Measurements from ENCODE around the gene TTC13. TPM values are rescaled to one million over a fixed set of nuclear protein-coding genes. Genes with fewer than 3 reads are reported as not detected.

The TTC13 gene
- total and polyA plus RNA-seq, 2 donors: 18.7 to 32.9 TPM

DNA sequence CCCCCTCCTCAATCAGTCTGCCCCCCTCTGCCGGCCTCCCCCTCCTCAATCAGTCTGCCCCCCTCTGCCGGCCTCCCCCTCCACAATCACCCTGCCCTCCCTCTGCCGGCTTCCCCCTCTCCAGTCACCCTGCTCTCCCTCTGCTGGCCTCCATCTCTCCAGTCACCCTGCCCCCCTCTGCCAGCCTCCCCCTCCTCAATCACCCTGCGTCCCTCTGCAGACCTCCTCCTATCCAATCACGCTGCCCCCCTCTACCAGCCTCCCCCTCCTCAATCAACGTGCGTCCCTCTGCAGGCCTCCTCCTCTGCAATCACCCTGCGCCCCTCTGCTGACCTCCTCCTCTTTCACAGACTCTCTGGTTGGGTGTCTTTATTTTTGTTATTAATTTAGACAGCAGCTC, 98.9 kb downstream of the TTC13 start:
- Histone ChIP-seq H3K4me3 (ENCODE audit: low read length in 2 of 2) (no peak overlapping the region), H3K36me3 (ENCODE audit: control insufficient read depth in 2 of 2, insufficient read depth in 2 of 2, low read length in 1 of 2) (no peaks in the 10 kb centered on the region), H3K4me1 (ENCODE audit: control insufficient read depth in 2 of 2, insufficient read depth in 2 of 2, low read length in 2 of 2) (no peaks in the 10 kb centered on the region), H3K27ac (ENCODE audit: low read depth in 1 of 2, low read length in 1 of 2) (no peak overlapping the region), H3K27me3 (ENCODE audit: control insufficient read depth in 2 of 2, insufficient read depth in 1 of 2, low read length in 1 of 2) (peaks cover 5 to 46% of the 10 kb centered on the region in 2 donors), H3K9me3 (ENCODE audit: control insufficient read depth in 2 of 2, insufficient read depth in 1 of 2, low read length in 1 of 2) (no peaks in the 10 kb centered on the region)
- 32% methylated on average over 8 of the region's 8 CpGs for WGBS
- DNase-seq (ENCODE audit: low read depth in 6 of 9, low spot score in 9 of 9): no peak

DNA sequence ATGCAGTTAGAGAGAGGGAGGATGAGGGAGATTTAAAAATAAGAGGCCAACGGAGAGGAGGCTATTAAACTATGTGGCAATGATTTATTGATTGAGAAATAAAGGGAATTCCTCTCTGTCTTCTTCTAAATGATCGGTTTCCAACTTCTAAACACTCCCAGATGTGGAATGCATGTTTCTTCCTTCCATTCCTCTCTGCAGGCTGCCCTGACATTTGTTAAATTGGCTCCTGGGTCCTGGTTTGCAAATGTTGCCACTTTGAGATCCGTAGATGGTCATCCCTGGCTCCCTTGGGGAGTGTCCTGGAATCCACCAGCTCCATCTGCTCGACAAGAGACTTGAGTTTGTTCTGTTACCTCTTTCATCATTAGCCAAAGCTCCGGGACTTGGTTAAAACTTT, 100.1 kb downstream of the TTC13 start:
- DNase-seq (ENCODE audit: low read depth in 6 of 9, low spot score in 9 of 9): no peak
- Histone ChIP-seq H3K27me3 (ENCODE audit: control insufficient read depth in 2 of 2, insufficient read depth in 1 of 2, low read length in 1 of 2) (peaks cover 5 to 46% of the 10 kb centered on the region in 2 donors), H3K36me3 (ENCODE audit: control insufficient read depth in 2 of 2, insufficient read depth in 2 of 2, low read length in 1 of 2) (no peaks in the 10 kb centered on the region), H3K27ac (ENCODE audit: low read depth in 1 of 2, low read length in 1 of 2) (no peak overlapping the region), H3K4me3 (ENCODE audit: low read length in 2 of 2) (no peak overlapping the region), H3K9me3 (ENCODE audit: control insufficient read depth in 2 of 2, insufficient read depth in 1 of 2, low read length in 1 of 2) (no peaks in the 10 kb centered on the region), H3K4me1 (ENCODE audit: control insufficient read depth in 2 of 2, insufficient read depth in 2 of 2, low read length in 2 of 2) (no peaks in the 10 kb centered on the region)
- WGBS: 70% methylated on average over 5 of the region's 5 CpGs

DNA sequence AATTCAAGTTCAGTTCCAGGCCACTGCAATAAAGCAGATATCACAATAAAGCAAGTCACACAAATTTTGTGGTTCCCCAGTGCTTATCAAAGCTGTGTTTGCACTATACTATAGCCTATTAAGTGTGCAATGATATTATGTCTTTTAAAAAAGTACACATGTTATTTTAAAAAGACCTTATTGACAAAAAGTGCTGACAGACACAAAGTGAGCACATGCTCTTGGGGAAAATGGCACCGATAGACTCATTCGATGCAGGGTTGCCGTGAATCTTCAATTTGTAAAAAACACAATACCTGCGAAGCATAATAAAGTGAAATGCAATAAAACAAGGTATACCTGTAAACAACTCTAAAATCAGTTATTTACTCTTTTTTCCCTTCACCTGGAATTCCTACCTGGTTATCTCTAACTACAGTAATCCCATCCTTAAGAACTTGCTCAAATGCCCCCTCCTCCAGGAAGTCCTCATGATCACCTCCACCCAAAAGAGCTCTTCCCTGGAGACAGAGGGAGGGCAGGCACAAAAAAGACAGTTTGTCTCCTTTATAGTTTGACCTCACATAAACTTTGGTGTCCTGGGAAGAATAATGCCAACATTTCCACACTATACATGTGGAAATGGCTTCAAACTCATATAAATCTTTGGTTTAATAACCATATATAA, 100.6 kb downstream of the TTC13 start:
- 97% methylated on average over 4 of the region's 4 CpGs for WGBS
- Histone ChIP-seq H3K4me3 (ENCODE audit: low read length in 2 of 2) (no peak overlapping the region), H3K4me1 (ENCODE audit: control insufficient read depth in 2 of 2, insufficient read depth in 2 of 2, low read length in 2 of 2) (no peaks in the 10 kb centered on the region), H3K27me3 (ENCODE audit: control insufficient read depth in 2 of 2, insufficient read depth in 1 of 2, low read length in 1 of 2) (peaks cover 5 to 46% of the 10 kb centered on the region in 2 donors), H3K27ac (ENCODE audit: low read depth in 1 of 2, low read length in 1 of 2) (no peak overlapping the region), H3K9me3 (ENCODE audit: control insufficient read depth in 2 of 2, insufficient read depth in 1 of 2, low read length in 1 of 2) (no peaks in the 10 kb centered on the region), H3K36me3 (ENCODE audit: control insufficient read depth in 2 of 2, insufficient read depth in 2 of 2, low read length in 1 of 2) (no peaks in the 10 kb centered on the region)
- DNase-seq (ENCODE audit: low read depth in 6 of 9, low spot score in 9 of 9): no peak

DNA sequence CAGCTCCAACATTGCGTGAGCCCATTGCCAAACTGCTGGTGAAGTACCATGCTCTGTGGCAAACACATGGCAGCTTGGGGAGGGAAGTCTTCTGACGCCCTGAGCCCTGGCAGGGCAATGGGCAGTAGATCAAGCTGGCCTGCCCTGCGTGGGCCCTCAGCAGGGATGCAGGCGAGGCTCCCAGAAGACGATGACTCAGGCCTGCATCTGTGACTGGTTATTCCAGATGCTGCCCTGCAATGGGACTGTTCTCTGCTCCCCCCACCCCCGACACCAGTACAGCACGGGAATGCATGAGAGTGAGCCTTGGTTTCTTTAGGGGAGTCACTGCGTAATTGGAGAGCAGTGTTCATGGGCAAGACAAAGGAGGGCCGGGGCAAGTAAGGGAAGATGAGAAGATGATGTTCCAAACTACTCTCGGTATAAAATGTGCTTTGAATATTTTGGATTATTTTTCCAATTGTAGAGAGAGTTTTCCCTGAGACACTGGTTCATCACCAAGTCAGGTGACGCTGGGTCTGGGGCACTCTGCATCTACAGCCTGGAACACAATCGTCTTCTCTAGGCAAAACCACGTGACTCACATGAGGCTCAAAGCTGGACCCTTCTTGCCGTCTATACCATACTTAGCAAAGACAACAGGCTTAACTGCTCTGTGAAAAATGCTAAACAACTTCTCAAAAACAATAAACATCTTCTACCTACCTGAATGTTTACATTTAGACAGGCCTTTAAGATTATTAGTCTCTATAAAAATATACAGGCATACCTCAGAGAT, 101.3 kb downstream of the TTC13 start:
- no peaks in the 10 kb centered on the region for H3K9me3 ChIP-seq (ENCODE audit: control insufficient read depth in 2 of 2, insufficient read depth in 1 of 2, low read length in 1 of 2)
- H3K36me3 ChIP-seq (ENCODE audit: control insufficient read depth in 2 of 2, insufficient read depth in 2 of 2, low read length in 1 of 2): no peaks in the 10 kb centered on the region
- H3K27me3 ChIP-seq (ENCODE audit: control insufficient read depth in 2 of 2, insufficient read depth in 1 of 2, low read length in 1 of 2): peaks cover 5 to 41% of the 10 kb centered on the region in 2 donors
- WGBS: 91% methylated on average over 14 of the region's 14 CpGs
- H3K4me1 ChIP-seq (ENCODE audit: control insufficient read depth in 2 of 2, insufficient read depth in 2 of 2, low read length in 2 of 2): no peaks in the 10 kb centered on the region
- H3K4me3 ChIP-seq (ENCODE audit: low read length in 2 of 2): no peak overlapping the region
- DNase-seq (ENCODE audit: low read depth in 6 of 9, low spot score in 9 of 9): no peak
- H3K27ac ChIP-seq (ENCODE audit: low read depth in 1 of 2, low read length in 1 of 2): no peak overlapping the region

DNA sequence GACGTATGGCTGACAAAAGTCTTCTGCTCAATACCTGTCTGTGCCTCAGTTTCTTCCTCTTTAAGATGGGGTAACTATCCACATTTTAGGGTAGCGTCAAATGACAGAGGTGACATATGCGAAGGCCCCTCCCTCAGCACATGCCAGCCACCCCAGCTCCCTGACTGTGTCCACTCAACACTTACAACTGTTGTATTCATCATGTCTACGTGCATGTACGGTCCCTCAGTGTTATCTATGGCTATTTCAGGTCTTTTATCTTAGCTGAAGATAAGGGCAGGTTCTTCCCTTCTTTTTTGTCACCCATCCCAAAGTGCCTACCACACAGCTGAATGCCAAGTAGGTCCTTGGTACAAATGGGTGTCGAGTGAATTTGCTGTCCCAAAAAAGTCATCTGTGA, 102.0 kb downstream of the TTC13 start:
- H3K9me3 ChIP-seq (ENCODE audit: control insufficient read depth in 2 of 2, insufficient read depth in 1 of 2, low read length in 1 of 2): no peaks in the 10 kb centered on the region
- H3K4me1 ChIP-seq (ENCODE audit: control insufficient read depth in 2 of 2, insufficient read depth in 2 of 2, low read length in 2 of 2): no peaks in the 10 kb centered on the region
- WGBS: 90% methylated on average over 6 of the region's 6 CpGs
- no peak overlapping the region for H3K27ac ChIP-seq (ENCODE audit: low read depth in 1 of 2, low read length in 1 of 2)
- no peak overlapping the region for H3K4me3 ChIP-seq (ENCODE audit: low read length in 2 of 2)
- H3K36me3 ChIP-seq (ENCODE audit: control insufficient read depth in 2 of 2, insufficient read depth in 2 of 2, low read length in 1 of 2): no peaks in the 10 kb centered on the region
- no peak for DNase-seq (ENCODE audit: low read depth in 6 of 9, low spot score in 9 of 9)
- H3K27me3 ChIP-seq (ENCODE audit: control insufficient read depth in 2 of 2, insufficient read depth in 1 of 2, low read length in 1 of 2): peaks cover 5 to 36% of the 10 kb centered on the region in 2 donors

DNA sequence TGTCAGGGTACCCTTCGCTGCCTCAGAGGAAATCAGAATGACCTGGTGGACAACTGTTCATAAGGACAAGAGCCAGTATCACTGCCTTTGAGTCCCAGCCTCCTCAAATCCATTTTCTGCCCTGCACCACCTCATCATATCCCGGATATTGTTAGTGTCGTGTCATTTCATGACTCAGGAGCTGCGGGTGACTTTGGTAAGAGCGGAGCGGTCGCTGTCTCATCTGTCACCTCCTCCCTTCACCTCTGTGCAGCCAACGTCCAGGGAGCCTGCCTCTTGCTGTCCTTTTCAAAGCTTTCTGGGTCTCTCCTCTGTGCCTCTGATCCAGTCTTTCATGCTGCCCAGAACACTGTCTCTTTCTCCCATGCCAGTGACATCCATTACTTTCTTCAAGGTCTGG, 103.3 kb downstream of the TTC13 start:
- DNase-seq (ENCODE audit: low read depth in 6 of 9, low spot score in 9 of 9): no peak
- H3K4me3 ChIP-seq (ENCODE audit: low read length in 2 of 2): no peak overlapping the region
- H3K36me3 ChIP-seq (ENCODE audit: control insufficient read depth in 2 of 2, insufficient read depth in 2 of 2, low read length in 1 of 2): no peaks in the 10 kb centered on the region
- H3K9me3 ChIP-seq (ENCODE audit: control insufficient read depth in 2 of 2, insufficient read depth in 1 of 2, low read length in 1 of 2): no peaks in the 10 kb centered on the region
- no peak overlapping the region for H3K27ac ChIP-seq (ENCODE audit: low read depth in 1 of 2, low read length in 1 of 2)
- H3K4me1 ChIP-seq (ENCODE audit: control insufficient read depth in 2 of 2, insufficient read depth in 2 of 2, low read length in 2 of 2): no peaks in the 10 kb centered on the region
- 98% methylated on average over 8 of the region's 8 CpGs for WGBS
- peaks cover 5 to 37% of the 10 kb centered on the region in 2 donors for H3K27me3 ChIP-seq (ENCODE audit: control insufficient read depth in 2 of 2, insufficient read depth in 1 of 2, low read length in 1 of 2)

DNA sequence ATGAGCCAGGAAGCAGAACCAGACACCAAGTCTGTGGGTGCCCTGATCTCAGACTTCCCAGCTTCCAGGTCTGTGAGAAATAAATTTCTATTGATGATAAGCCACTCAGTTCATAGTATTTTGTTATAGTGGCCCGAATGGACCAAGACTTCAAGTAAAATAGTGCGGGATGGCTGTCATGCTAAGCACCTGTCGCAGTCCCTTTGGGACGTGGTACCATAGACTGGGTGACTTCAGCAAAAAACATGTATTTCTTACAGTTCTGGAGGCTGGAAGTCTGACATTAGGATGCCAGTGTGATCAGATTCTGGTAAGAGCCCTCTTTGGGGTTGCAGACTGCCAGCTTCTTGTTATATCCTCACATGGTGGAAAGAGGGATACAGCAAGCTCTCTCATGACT, 107.7 kb downstream of the TTC13 start:
- no peak for DNase-seq (ENCODE audit: low read depth in 6 of 9, low spot score in 9 of 9)
- 99% methylated on average over 4 of the region's 4 CpGs for WGBS
- peaks cover 17 to 40% of the 10 kb centered on the region in 2 donors for H3K27me3 ChIP-seq (ENCODE audit: control insufficient read depth in 2 of 2, insufficient read depth in 1 of 2, low read length in 1 of 2)
- H3K36me3 ChIP-seq (ENCODE audit: control insufficient read depth in 2 of 2, insufficient read depth in 2 of 2, low read length in 1 of 2): no peaks in the 10 kb centered on the region
- H3K4me1 ChIP-seq (ENCODE audit: control insufficient read depth in 2 of 2, insufficient read depth in 2 of 2, low read length in 2 of 2): peaks cover 10 to 11% of the 10 kb centered on the region in 2 donors
- no peak overlapping the region for H3K4me3 ChIP-seq (ENCODE audit: low read length in 2 of 2)
- no peak overlapping the region for H3K27ac ChIP-seq (ENCODE audit: low read depth in 1 of 2, low read length in 1 of 2)
- peaks cover 0 to 5% of the 10 kb centered on the region in 2 donors for H3K9me3 ChIP-seq (ENCODE audit: control insufficient read depth in 2 of 2, insufficient read depth in 1 of 2, low read length in 1 of 2)

DNA sequence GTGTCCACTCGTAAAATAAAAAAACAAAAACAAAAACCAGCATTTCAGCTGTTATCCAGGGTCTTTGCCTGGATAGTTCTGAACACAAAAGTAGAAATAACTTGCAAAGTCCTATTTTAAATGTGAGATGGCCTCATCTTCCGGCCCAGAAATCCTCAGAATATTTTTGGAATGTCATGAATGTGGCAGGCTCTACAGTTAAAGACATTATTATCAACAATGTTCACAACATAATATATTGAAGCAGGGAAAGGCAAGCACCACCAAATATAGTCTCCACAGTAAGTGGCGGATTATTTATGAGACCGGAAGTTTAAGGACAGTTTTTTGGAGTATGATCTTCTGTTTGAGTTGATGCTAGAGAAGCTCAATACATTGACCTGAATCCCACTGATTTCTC, 109.2 kb downstream of the TTC13 start:
- peaks cover 11 to 12% of the 10 kb centered on the region in 2 donors for H3K4me1 ChIP-seq (ENCODE audit: control insufficient read depth in 2 of 2, insufficient read depth in 2 of 2, low read length in 2 of 2)
- WGBS: 93% methylated on average over 4 of the region's 4 CpGs
- H3K36me3 ChIP-seq (ENCODE audit: control insufficient read depth in 2 of 2, insufficient read depth in 2 of 2, low read length in 1 of 2): no peaks in the 10 kb centered on the region
- H3K27ac ChIP-seq (ENCODE audit: low read depth in 1 of 2, low read length in 1 of 2): no peak overlapping the region
- H3K9me3 ChIP-seq (ENCODE audit: control insufficient read depth in 2 of 2, insufficient read depth in 1 of 2, low read length in 1 of 2): peaks cover 0 to 5% of the 10 kb centered on the region in 2 donors
- peaks cover 17 to 40% of the 10 kb centered on the region in 2 donors for H3K27me3 ChIP-seq (ENCODE audit: control insufficient read depth in 2 of 2, insufficient read depth in 1 of 2, low read length in 1 of 2)
- no peak overlapping the region for H3K4me3 ChIP-seq (ENCODE audit: low read length in 2 of 2)
- DNase-seq (ENCODE audit: low read depth in 6 of 9, low spot score in 9 of 9): no peak

DNA sequence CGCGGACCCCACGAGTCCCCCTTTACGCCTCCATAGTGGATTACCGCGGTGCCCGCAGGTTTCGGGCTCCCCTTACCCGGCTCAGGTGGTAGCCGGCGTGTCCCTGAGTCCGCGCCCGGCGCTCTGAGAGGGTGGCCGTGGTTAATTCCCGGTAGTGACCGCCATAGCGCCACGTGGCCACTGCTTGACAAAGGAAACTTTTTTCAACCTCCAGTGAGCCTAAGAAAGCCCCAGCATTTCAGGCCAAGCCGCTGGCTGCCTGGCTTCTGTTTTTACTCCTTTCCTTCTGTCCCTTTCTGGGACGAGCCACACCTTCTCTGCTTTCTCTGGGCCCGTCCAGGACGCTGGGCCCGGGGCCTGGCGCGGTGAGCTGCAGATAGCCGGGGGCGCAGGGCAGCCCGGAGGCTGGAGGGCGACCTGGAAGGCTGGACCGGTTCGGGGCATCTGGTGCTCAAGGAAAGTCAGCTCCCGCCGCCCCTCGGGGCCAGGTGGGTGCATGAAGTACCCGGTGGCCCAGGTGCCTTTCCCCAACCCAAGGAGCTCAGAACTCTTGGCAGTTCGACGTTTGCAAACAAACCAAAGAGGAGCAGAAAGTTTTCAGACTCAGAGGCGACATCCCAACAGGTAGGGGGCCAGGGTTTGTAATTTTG, 109.8 kb downstream of the TTC13 start:
- Histone ChIP-seq H3K4me1 (ENCODE audit: control insufficient read depth in 2 of 2, insufficient read depth in 2 of 2, low read length in 2 of 2) (peaks cover 12 to 15% of the 10 kb centered on the region in 2 donors), H3K4me3 (ENCODE audit: low read length in 2 of 2) (peak overlapping the region; percentile 45 to 87), H3K27ac (ENCODE audit: low read depth in 1 of 2, low read length in 1 of 2) (peak overlapping the region in 1 of 2 donors; percentile 18), H3K27me3 (ENCODE audit: control insufficient read depth in 2 of 2, insufficient read depth in 1 of 2, low read length in 1 of 2) (peaks cover 17 to 40% of the 10 kb centered on the region in 2 donors), H3K9me3 (ENCODE audit: control insufficient read depth in 2 of 2, insufficient read depth in 1 of 2, low read length in 1 of 2) (peaks cover 0 to 5% of the 10 kb centered on the region in 2 donors), H3K36me3 (ENCODE audit: control insufficient read depth in 2 of 2, insufficient read depth in 2 of 2, low read length in 1 of 2) (no peaks in the 10 kb centered on the region)
- WGBS: 9% methylated on average over 40 of the region's 40 CpGs
- peak in 3 of 9 donors; percentile 14 to 40 (median 24) for DNase-seq (ENCODE audit: low read depth in 6 of 9, low spot score in 9 of 9)

All from thymus (tissue), 11 donors.